ENCODE data around the gene SLC13A3. TPM values are rescaled to one million over a fixed set of nuclear protein-coding genes. Genes with fewer than 3 reads are reported as not detected.

Gene SLC13A3
- 10 to 100 TPM; 17.4 to 24.8 (median 19.7) TPM for polyA plus RNA-seq (ENCODE audit: insufficient read length in 3 of 3)
- long read RNA-seq, donor 1 = 0 reads
- long read RNA-seq, donor 2 = 0 reads
- long read RNA-seq, donor 3 = 0 reads
- long read RNA-seq, donor 4, full-length matches to known transcripts = 5 of 5 reads
- long read RNA-seq, donor 4, partial matches to known transcripts = 0 of 5 reads
- long read RNA-seq, donor 4, other reads (novel, unspliced or antisense) = 0 of 5 reads
- long read RNA-seq, donor 5, full-length matches to known transcripts = 2 of 2 reads
- long read RNA-seq, donor 5, partial matches to known transcripts = 0 of 2 reads
- long read RNA-seq, donor 5, other reads (novel, unspliced or antisense) = 0 of 2 reads
- long read RNA-seq, donor 6, full-length matches to known transcripts = 2 of 2 reads
- long read RNA-seq, donor 6, partial matches to known transcripts = 0 of 2 reads
- long read RNA-seq, donor 6, other reads (novel, unspliced or antisense) = 0 of 2 reads
- long read RNA-seq, donor 7, partial matches to known transcripts = 0 of 2 reads
- long read RNA-seq, donor 7, other reads (novel, unspliced or antisense) = 0 of 2 reads
- long read RNA-seq, donor 8, full-length matches to known transcripts = 4 of 4 reads
- long read RNA-seq, donor 8, partial matches to known transcripts = 0 of 4 reads
- long read RNA-seq, donor 8, other reads (novel, unspliced or antisense) = 0 of 4 reads
- long read RNA-seq, donor 9 = 0 reads
- long read RNA-seq, donor 10, full-length matches to known transcripts = 1 of 1 reads
- long read RNA-seq, donor 10, partial matches to known transcripts = 0 of 1 reads
- long read RNA-seq, donor 10, other reads (novel, unspliced or antisense) = 0 of 1 reads
- long read RNA-seq, donor 11 = 0 reads
- long read RNA-seq, donor 12 = 0 reads
- long read RNA-seq, donor 13, full-length matches to known transcripts = 2 of 2 reads
- long read RNA-seq, donor 13, partial matches to known transcripts = 0 of 2 reads
- long read RNA-seq, donor 13, other reads (novel, unspliced or antisense) = 0 of 2 reads
- long read RNA-seq, donor 14 = 0 reads
- long read RNA-seq, donor 15, full-length matches to known transcripts = 2 of 2 reads
- long read RNA-seq, donor 15, partial matches to known transcripts = 0 of 2 reads
- long read RNA-seq, donor 15, other reads (novel, unspliced or antisense) = 0 of 2 reads
- long read RNA-seq, donor 16, full-length matches to known transcripts = 5 of 5 reads
- long read RNA-seq, donor 16, partial matches to known transcripts = 0 of 5 reads
- long read RNA-seq, donor 16, other reads (novel, unspliced or antisense) = 0 of 5 reads

GRCh38 chr20:46651091-46651962 lies at the start of gene SLC13A3:
TSS of gene SLC13A3 (minus strand) at chr20:46651459. CDS start at chr20:46651421, 38 bp downstream.
- peak in 1 of 11 donors; percentile 20 for DNase-seq (ENCODE audit: extremely low read depth in 1 of 11, low read depth in 9 of 11, low spot score in 4 of 11)

- no peak for DNase-seq (ENCODE audit: extremely low read depth in 1 of 11, low read depth in 9 of 11, low spot score in 4 of 11)
Observed at GRCh38 chr20:46701057-46701456, 49.8 kb upstream of the SLC13A3 start.

- DNase-seq (ENCODE audit: extremely low read depth in 1 of 11, low read depth in 9 of 11, low spot score in 4 of 11) = no peak
Observed at GRCh38 chr20:46700481-46700880, 49.2 kb upstream of the SLC13A3 start.

GRCh38 chr20:46699651-46700359 lies 48.5 kb upstream of the SLC13A3 start:
- no peak for DNase-seq (ENCODE audit: extremely low read depth in 1 of 11, low read depth in 9 of 11, low spot score in 4 of 11)

GRCh38 chr20:46698788-46699187 lies 47.5 kb upstream of the SLC13A3 start:
- no peak for DNase-seq (ENCODE audit: extremely low read depth in 1 of 11, low read depth in 9 of 11, low spot score in 4 of 11)

GRCh38 chr20:46696791-46697279 lies 45.6 kb upstream of the SLC13A3 start:
- DNase-seq (ENCODE audit: extremely low read depth in 1 of 11, low read depth in 9 of 11, low spot score in 4 of 11) = no peak

GRCh38 chr20:46695892-46696291 lies 44.6 kb upstream of the SLC13A3 start:
- no peak for DNase-seq (ENCODE audit: extremely low read depth in 1 of 11, low read depth in 9 of 11, low spot score in 4 of 11)

GRCh38 chr20:46694484-46694883 lies 43.2 kb upstream of the SLC13A3 start:
- DNase-seq (ENCODE audit: extremely low read depth in 1 of 11, low read depth in 9 of 11, low spot score in 4 of 11) = no peak

GRCh38 chr20:46691196-46691595 lies 39.9 kb upstream of the SLC13A3 start:
- no peak for DNase-seq (ENCODE audit: extremely low read depth in 1 of 11, low read depth in 9 of 11, low spot score in 4 of 11)

- no peak for DNase-seq (ENCODE audit: extremely low read depth in 1 of 11, low read depth in 9 of 11, low spot score in 4 of 11)
Observed at GRCh38 chr20:46690219-46691106, 39.2 kb upstream of the SLC13A3 start.

- no peak for DNase-seq (ENCODE audit: extremely low read depth in 1 of 11, low read depth in 9 of 11, low spot score in 4 of 11)
Observed at GRCh38 chr20:46689754-46690085, 38.5 kb upstream of the SLC13A3 start.

- peak; percentile 97 to 100 (median 99) for DNase-seq (ENCODE audit: extremely low read depth in 1 of 11, low read depth in 9 of 11, low spot score in 4 of 11)
Observed at GRCh38 chr20:46689082-46689753, 38.0 kb upstream of the SLC13A3 start, which contains the start of gene TP53RK. TSS of gene TP53RK (minus strand) at chr20:46689444. CDS start at chr20:46689414, 30 bp downstream.

GRCh38 chr20:46688151-46689081 lies 37.2 kb upstream of the SLC13A3 start:
- no peak for DNase-seq (ENCODE audit: extremely low read depth in 1 of 11, low read depth in 9 of 11, low spot score in 4 of 11)

GRCh38 chr20:46683939-46684750 lies 32.9 kb upstream of the SLC13A3 start:
- DNase-seq (ENCODE audit: extremely low read depth in 1 of 11, low read depth in 9 of 11, low spot score in 4 of 11) = peak in 5 of 11 donors; percentile 30 to 48 (median 44)
